Measurements from ENCODE around the gene LAMA2.

Gene LAMA2

DNA sequence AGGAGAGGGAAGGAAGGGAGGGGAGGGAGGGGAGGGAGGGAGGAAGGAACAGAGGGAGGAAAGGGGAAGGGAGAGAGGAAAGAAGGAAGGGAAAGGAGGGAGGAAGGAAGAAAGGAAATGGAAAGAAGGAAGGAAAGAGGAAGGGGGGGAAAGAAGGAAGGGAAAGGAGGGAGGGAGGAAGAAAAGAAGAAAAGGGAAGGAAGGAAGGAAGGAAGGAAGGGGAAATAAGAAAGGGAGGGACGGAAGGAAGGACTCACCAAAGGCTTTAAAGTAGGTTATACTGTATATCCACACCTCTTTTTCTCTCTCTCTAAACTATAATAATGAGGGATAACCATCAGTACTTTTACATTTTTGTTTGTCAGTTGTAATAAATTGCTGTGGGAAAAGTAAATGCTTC lies 502.2 kb downstream of the LAMA2 start:
- no peak for DNase-seq

DNA sequence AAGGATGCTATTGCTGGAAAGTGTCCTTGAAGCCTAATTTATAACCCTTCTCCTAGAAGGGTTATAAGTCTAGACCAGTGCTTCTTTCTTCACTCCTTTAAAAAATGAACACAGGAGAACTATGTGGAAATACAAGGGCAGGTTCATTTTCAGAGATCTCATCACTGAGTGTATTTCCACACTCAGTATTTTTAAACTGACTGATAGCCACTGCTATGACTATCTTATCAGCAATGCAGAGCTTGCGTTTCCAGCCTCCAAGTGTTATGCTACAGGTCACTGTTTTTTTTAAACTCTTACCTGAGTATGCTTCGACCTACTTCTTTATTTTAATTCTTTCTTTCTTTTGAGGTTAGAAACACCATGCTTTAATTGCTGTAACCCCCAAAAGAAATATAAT lies 508.0 kb downstream of the LAMA2 start:
- DNase-seq = no peak

GRCh38 chr6:129393654-129394053 lies 510.7 kb downstream of the LAMA2 start:
- no peak for DNase-seq

DNA sequence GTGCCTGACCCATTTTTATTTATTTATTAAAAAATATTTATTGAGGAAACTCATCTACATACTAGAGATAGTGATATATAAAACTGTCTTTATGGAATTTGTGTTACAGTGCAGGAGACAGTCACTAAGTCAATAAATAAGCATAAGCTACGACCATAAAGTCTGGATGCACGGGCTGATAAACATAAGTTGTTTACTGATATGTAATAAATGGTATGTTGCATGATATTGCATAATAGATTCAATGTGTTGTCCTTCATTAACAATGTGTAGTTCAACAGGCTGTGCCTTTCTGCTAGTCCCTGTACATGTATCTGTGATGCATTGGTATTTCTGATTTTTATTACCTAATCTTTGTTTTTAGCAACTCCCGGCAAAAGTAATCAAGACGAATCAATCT lies 515.8 kb downstream of the LAMA2 start:
- DNase-seq = no peak

DNA sequence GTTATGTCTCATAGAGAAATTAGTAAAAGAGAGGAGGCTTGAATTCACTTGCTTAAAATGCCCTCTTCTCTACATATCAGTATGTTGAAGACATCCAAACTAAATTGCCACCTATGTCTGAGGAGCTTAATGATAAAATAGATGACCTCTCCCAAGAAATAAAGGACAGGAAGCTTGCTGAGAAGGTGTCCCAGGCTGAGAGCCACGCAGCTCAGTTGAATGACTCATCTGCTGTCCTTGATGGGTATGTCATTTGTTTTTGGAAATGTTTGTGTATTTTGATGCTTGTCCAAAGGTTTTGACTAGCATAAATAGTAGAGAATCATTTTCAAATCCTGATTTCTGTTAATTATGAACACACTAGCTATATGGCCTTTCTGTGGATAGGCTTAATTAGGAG lies 519.3 kb downstream of the LAMA2 start:
- DNase-seq = no peak

DNA sequence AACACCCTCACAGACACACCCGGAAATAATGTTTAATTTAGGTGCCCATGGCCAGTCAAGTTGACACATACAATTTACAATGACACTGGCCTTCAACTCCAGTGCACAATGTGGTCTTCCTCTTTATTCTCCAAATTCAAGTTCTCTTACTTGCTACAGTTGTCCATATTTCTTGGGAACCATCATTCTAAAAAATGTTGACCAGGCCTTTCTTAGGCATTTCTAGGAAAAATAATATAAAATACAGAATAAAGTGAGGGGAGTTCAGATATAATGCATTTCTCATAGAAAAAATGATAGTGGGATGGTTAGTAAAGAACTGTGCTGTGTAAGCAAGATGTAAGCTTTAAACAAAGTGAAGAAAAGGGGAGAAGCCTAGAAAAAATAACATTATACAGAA lies 528.2 kb downstream of the LAMA2 start:
- no peak for DNase-seq

DNA sequence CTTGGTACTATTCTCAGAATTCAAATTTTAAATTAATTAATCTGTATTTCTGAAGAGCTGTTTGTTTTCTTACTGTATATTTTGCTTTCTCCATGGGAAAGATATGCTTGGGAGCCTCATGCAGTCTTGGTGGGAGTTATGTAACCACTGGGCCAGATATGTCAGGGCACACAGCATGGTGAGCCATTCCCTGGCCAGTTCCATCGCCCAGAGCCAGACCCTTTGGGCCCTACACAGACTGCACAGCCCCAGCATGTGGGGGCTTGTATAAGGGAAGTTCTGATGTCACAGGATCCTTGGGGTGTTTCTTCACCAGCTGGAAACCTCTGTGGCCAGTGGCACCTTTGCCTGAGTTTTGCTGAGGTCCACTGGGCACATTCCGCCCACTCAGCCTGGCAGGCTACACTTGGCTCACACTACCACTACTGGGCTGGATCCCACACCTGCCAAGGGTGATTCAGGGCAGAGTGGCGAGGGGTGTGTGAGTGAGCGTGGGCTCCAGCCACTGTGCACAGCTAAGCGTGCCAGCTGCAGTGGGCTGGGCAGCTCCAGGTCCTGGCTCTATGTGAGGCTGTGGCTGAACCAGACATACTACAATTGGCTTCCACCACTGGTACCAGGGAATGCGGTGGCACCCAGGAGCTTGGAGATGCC lies 533.5 kb downstream of the LAMA2 start:
- DNase-seq = no peak

GRCh38 chr6:129417416-129418086 lies 534.6 kb downstream of the LAMA2 start:
- DNase-seq = no peak

DNA sequence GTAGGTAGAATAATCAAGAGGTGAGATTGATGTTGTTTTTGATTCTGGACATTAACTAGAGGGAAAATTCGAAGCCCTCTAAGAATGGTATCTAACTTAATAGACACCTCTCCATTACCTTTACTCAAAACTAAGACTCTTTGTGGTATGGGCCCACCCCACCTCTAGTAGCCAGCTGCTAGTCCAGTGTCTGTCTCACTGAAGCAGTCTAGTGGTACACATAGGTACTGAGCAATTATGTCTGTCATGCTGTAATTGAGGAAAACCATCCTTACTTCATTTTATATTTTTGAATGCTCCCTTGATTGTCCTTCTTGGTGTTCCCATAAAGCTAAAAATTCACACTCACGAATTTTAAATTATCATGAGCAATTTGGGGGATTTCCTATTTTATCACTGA lies 536.4 kb downstream of the LAMA2 start:
- no peak for DNase-seq

GRCh38 chr6:129426343-129426742 lies 543.4 kb downstream of the LAMA2 start:
- no peak for DNase-seq

- DNase-seq = no peak
Measured at GRCh38 chr6:129429956-129430355, 547.0 kb downstream of the LAMA2 start.

- no peak for DNase-seq
Measured at GRCh38 chr6:129432738-129433137, 549.8 kb downstream of the LAMA2 start.

- DNase-seq = no peak
Measured at GRCh38 chr6:129434091-129434490, 551.2 kb downstream of the LAMA2 start.

- DNase-seq = no peak
Measured at GRCh38 chr6:129440691-129441090, 557.8 kb downstream of the LAMA2 start.

GRCh38 chr6:129444683-129445082 lies 561.7 kb downstream of the LAMA2 start:
- DNase-seq = no peak

DNA sequence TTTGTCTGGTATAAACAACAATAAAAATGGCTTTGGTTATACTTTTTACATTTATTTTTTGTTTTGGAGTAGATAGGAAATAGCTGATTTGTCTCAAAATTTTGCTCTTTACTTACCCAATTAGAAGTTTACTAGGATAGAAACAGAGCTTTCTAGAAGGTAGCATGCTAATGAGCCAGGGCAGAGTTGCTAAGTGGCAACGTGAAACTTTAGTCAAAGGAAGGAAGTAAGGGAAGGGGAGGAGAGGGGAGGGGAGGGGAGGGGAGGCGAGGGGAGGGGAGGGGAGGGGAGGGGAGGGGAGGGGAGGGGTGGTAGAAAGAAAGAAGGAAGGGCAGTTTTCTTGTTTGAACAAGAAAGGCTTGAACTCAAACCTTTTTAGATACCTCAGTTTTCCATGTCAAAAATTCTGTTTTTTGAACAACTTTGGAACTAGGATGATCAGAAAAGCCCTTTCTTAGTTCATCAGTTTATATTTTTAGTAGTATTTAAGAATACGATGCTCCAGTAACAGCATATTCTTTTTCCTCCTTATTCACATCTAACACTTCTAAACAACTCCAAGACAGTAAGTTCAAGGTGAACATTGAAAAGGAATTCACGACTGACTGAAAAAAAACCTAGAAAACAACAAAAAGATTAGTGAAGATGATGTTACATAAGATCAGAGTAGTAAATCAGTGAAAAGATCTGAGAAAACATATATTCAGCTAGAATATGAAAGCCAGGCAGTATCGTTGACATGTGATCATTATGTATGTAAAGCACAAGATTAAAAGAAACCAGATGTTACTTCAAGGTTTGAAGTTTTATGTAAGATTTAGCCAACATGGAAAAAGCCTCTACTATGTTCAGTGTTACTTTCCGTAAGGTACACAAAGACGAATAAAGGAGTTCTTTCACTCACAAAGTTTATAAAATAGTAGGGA lies 563.6 kb downstream of the LAMA2 start:
- DNase-seq = no peak

DNA sequence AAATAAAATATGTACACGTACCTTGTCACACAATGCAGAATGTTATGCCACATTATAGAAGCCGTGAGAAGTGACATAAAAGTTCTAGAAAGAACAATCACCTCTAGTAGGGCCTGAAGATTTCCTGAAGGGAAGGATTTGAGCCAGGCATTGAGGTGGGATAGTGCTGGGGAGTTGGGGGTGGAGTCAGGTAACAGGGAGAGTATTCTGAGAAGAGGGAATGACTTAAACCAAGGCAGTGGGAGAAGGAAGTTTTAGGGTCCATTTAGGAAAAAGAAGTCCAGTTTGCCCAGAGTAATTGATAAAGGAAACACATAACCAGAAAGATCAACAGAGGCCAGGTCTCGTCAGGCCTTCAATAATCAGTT lies 564.2 kb downstream of the LAMA2 start:
- DNase-seq = no peak

DNA sequence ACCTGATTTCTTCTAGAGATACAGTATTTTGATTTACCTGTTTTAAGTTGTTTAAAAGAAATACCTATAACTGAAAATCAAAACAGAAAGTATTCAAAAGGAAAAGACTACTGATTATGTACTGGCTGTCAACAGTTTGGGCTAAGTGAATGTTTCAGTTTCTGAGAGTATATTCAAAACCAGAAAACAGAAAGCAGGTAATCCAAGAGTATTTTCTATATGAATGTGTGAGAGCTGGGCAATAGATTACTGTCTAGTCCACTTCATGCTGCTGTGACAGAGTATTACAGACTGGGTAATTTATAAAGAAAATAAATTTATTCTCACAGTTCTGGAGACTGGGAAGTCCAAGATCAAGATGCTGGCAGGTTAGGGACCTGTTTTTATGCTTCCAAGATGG lies 566.0 kb downstream of the LAMA2 start:
- DNase-seq = no peak

- DNase-seq = no peak
Measured at GRCh38 chr6:129451187-129451586, 568.2 kb downstream of the LAMA2 start.

GRCh38 chr6:129453073-129453472 lies 570.1 kb downstream of the LAMA2 start:
- DNase-seq = no peak

- no peak for DNase-seq
Measured at GRCh38 chr6:129454488-129454887, 571.5 kb downstream of the LAMA2 start.

- no peak for DNase-seq
Measured at GRCh38 chr6:129455126-129455769, 572.3 kb downstream of the LAMA2 start.

GRCh38 chr6:129460221-129460620 lies 577.3 kb downstream of the LAMA2 start:
- DNase-seq = no peak
